Activated T-cell treated with anti-CD3 and anti-CD28 coated beads for 48 hours (primary cell): ENCODE results near the gene CTTNBP2NL.
"Not testable (repeated sequence)": the region's sequence is repeated elsewhere in the genome, so short reads cannot be mapped to it uniquely, and the experiment has no call there.

Experiments used
- DNase-seq: peaks from one replicate; pipeline ENCODE4 v3.0.0-alpha.2; 2020; ENCODE audit warnings: low read depth

CTTNBP2NL gene

GRCh38 chr1:112464501-112464900 lies 68.5 kb downstream of the CTTNBP2NL start:
- DNase-seq, result no peak

GRCh38 chr1:112465122-112465521 lies 69.1 kb downstream of the CTTNBP2NL start:
- no peak for DNase-seq

GRCh38 chr1:112466078-112466660 lies 70.2 kb downstream of the CTTNBP2NL start:
- DNase-seq, result peak; percentile 82

- DNase-seq, result not testable (repeated sequence)
Measured at GRCh38 chr1:112470324-112470723, 74.3 kb downstream of the CTTNBP2NL start.

GRCh38 chr1:112470966-112471365 lies 75.0 kb downstream of the CTTNBP2NL start:
- DNase-seq, result no peak

- DNase-seq, result no peak
Measured at GRCh38 chr1:112472142-112472541, 76.1 kb downstream of the CTTNBP2NL start.

- no peak for DNase-seq
Measured at GRCh38 chr1:112477550-112477949, 81.5 kb downstream of the CTTNBP2NL start.

GRCh38 chr1:112478314-112478713 lies 82.3 kb downstream of the CTTNBP2NL start:
- DNase-seq, result no peak

- DNase-seq, result not testable (repeated sequence)
Measured at GRCh38 chr1:112486063-112486462, 90.0 kb downstream of the CTTNBP2NL start.

- not testable (repeated sequence) for DNase-seq
Measured at GRCh38 chr1:112487686-112488085, 91.7 kb downstream of the CTTNBP2NL start.

- DNase-seq, result no peak
Measured at GRCh38 chr1:112488141-112488540, 92.1 kb downstream of the CTTNBP2NL start.

GRCh38 chr1:112492076-112492475 lies 96.1 kb downstream of the CTTNBP2NL start:
- DNase-seq, result no peak

GRCh38 chr1:112493351-112493750 lies 97.3 kb downstream of the CTTNBP2NL start:
- no peak for DNase-seq

GRCh38 chr1:112496290-112496689 lies 100.3 kb downstream of the CTTNBP2NL start:
- no peak for DNase-seq

GRCh38 chr1:112501810-112502641 lies 106.0 kb downstream of the CTTNBP2NL start:
- peak; percentile 47 for DNase-seq

- DNase-seq, result no peak
Measured at GRCh38 chr1:112502826-112503225, 106.8 kb downstream of the CTTNBP2NL start.

- DNase-seq, result no peak
Measured at GRCh38 chr1:112504001-112504660, 108.1 kb downstream of the CTTNBP2NL start.

- DNase-seq, result no peak
Measured at GRCh38 chr1:112504661-112505399, 108.8 kb downstream of the CTTNBP2NL start.

GRCh38 chr1:112505400-112505785 lies 109.4 kb downstream of the CTTNBP2NL start:
- DNase-seq, result no peak

GRCh38 chr1:112505878-112506277 lies 109.9 kb downstream of the CTTNBP2NL start:
- DNase-seq, result no peak

- DNase-seq, result no peak
Measured at GRCh38 chr1:112506306-112506705, 110.3 kb downstream of the CTTNBP2NL start.

GRCh38 chr1:112506731-112507130 lies 110.7 kb downstream of the CTTNBP2NL start:
- DNase-seq, result no peak
